Fibroblast of the aortic adventitia (primary cell): ENCODE measurements around the gene ABCB9. TPM values are rescaled to one million over a fixed set of nuclear protein-coding genes. Genes with fewer than 3 reads are reported as not detected.
A peak's percentile ranks its signal among the peaks of the same experiment; 100 is the strongest.
"Not testable (repeated sequence)": the region's sequence is repeated elsewhere in the genome, so short reads cannot be mapped to it uniquely, and the experiment has no call there.

Source experiments
- DNase-seq: peaks from one replicate; pipeline ENCODE4 v3.0.0-alpha.2; 2010; ENCODE audit warnings: low read depth
- H3K4me3 ChIP-seq: 2 replicates; pipeline ENCODE4 v1.5.1; 2011; ENCODE audit warnings: low read depth, mild to moderate bottlenecking, control low read depth, low read length, moderate library complexity
- total RNA-seq: library from RNA; depleted of rRNA; stranded (reverse); fragments of >200 nt; gene quantifications from 2 replicates; pipeline ENCODE4 v1.2.3, GENCODE V29; 2012; ENCODE audit warnings: low replicate concordance
- TF ChIP-seq, protein P1 (sequence below): IDR thresholded peaks from 2 replicates; pipeline ENCODE4 v1.5.1; 2011; ENCODE audit warnings: mild to moderate bottlenecking, low read length, control low read depth, inconsistent platforms; ENCODE audit not compliant: insufficient read depth

ABCB9 gene
- total RNA-seq, result 4.4 and 10.3 TPM in 2 replicates

- DNase-seq, result peak; percentile 78
- TF ChIP-seq, protein P1, sequence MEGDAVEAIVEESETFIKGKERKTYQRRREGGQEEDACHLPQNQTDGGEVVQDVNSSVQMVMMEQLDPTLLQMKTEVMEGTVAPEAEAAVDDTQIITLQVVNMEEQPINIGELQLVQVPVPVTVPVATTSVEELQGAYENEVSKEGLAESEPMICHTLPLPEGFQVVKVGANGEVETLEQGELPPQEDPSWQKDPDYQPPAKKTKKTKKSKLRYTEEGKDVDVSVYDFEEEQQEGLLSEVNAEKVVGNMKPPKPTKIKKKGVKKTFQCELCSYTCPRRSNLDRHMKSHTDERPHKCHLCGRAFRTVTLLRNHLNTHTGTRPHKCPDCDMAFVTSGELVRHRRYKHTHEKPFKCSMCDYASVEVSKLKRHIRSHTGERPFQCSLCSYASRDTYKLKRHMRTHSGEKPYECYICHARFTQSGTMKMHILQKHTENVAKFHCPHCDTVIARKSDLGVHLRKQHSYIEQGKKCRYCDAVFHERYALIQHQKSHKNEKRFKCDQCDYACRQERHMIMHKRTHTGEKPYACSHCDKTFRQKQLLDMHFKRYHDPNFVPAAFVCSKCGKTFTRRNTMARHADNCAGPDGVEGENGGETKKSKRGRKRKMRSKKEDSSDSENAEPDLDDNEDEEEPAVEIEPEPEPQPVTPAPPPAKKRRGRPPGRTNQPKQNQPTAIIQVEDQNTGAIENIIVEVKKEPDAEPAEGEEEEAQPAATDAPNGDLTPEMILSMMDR, result no peak
Measured at GRCh38 chr12:122965851-122966742, at the start of gene ABCB9. TSS of gene ABCB9 (minus strand) at chr12:122966463. CDS start at chr12:122960235, 6,228 bp downstream.

GRCh38 chr12:123014473-123014872, 48.2 kb upstream of the ABCB9 start:
- not testable (repeated sequence) for DNase-seq, H3K4me3 ChIP-seq

More at GRCh38 chr12:122965851-122966742, at the start of gene ABCB9:
- peak within 1 kb of the TSS; percentile 91 for H3K4me3 ChIP-seq

DNA sequence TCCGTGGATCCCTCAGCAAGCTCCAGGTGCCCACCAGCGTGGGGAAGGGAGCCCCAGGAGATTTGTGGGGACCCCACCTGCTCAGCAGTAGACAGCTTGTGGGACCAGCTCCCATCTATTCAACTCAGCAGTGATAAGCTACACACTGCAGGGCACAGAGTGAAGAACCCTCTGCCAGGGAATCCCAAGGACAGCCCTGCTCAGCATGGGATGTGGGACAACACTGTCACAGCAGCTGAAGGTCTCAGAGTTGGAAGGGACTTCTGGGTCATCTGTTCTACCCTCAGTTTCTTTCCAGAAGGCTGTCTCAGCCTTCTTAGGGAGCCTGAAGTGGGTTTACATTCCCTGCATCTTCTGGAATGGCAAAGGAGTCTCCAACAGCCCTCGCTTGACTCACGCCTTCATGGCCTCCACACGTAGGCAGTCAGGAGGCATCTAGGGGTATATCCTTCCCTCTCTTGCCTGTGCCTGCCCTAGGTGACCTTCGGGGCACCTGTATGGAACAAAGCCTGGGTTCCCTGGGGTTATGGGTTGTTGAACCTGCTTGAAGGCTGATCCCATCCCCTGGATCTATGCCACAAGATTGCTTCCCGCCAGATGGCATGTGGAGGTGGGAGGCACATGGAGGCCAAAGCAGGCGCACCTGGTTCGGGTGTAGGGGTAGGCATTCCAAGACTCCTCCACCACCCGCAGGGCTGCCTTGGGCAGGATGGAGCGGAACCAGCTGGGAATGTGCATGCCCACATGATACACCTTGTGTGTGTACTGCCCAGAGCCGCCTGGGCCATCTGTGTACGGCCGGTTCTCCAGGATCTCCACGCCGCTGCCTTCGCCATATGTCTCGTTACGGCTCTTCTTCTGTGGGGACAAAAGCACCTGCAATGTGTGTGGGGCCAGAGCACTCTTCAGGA, 47.2 kb upstream of the ABCB9 start:
- H3K4me3 ChIP-seq, result no peak overlapping the region
- no peak for DNase-seq
- TF ChIP-seq, protein P1, result no peak

- TF ChIP-seq, protein P1, result no peak
- no peak for DNase-seq
- no peak overlapping the region for H3K4me3 ChIP-seq
Measured at GRCh38 chr12:123011701-123012100, 45.4 kb upstream of the ABCB9 start.

DNA sequence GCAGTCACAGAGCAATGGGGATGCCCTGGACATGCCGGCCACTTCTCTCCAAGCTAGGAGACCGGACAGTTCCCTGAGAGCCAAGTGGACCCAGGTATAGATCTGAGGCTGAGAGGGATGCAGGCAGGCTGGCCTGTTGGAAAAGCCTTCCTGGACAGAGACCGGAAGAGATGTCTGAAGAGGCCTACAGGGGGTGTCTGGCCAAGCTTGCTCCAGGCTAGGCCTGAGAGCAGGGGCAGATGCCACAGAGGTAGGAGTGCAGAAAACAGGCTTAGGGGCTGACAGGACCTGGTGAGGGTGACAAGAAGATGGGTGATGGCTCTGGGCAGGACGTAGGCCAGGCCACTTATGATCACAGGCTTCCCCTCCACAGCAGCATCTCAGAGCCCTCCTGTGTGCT, 44.4 kb upstream of the ABCB9 start:
- DNase-seq, result no peak
- H3K4me3 ChIP-seq, result no peak overlapping the region
- TF ChIP-seq, protein P1, result no peak

DNA sequence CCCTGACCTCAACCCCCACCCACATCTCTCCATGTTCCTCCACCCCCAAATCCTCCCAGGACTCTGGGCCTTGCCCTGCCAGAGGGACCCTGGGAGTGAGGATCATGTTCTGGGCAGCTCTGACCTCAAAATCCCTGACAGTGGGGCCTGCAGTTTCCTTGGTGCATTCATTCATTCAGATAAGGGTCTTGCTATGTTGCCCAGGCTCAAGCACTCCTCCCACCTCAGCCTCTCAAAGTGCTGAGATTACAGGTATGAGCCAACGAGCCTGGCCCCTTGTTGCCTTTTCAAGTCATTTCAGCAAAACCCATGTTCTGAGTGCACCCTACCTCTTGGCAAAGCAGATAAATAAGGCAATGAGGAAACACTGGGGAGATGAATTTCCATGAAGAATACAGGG, 43.8 kb upstream of the ABCB9 start:
- no peak overlapping the region for H3K4me3 ChIP-seq
- TF ChIP-seq, protein P1, result no peak
- DNase-seq, result no peak

- peak; percentile 35 for DNase-seq
- TF ChIP-seq, protein P1, result no peak
- H3K4me3 ChIP-seq, result no peak overlapping the region
Measured at GRCh38 chr12:123006977-123007376, 40.7 kb upstream of the ABCB9 start.
